Liver (tissue), 9 donors: Measurements from ENCODE around the gene MTCH2. TPM values are rescaled to one million over a fixed set of nuclear protein-coding genes. Genes with fewer than 3 reads are reported as not detected.
A peak's percentile ranks its signal among the peaks of the same experiment; 100 is the strongest.

Experiments
- DNase-seq: peaks from one replicate; pipeline ENCODE4 v3.0.0-alpha.2; 2017; ENCODE audit warnings: low spot score
- H3K27ac ChIP-seq, 2 donors: one replicate each; pipeline ENCODE4 v1.7.0; 2013; ENCODE audit warnings: inconsistent platforms in 2 of 2, low read length in 2 of 2, control low read depth in 1 of 2, low read depth in 1 of 2, mild to moderate bottlenecking in 1 of 2
- H3K27me3 ChIP-seq, 4 donors: one replicate each; pipeline versions ENCODE4 v1.6.1 to v1.7.0; 2013; ENCODE audit warnings: low read length in 3 of 4, inconsistent platforms in 1 of 4, mild to moderate bottlenecking in 1 of 4, moderate library complexity in 1 of 4; ENCODE audit not compliant: control insufficient read depth in 4 of 4, insufficient read depth in 4 of 4
- H3K36me3 ChIP-seq, 4 donors: one replicate each; pipeline versions ENCODE4 v1.6.1 to v1.7.0; 2013; ENCODE audit warnings: low read length in 3 of 4, mild to moderate bottlenecking in 3 of 4, low read depth in 1 of 4, moderate library complexity in 1 of 4; ENCODE audit not compliant: control insufficient read depth in 4 of 4, insufficient read depth in 3 of 4
- H3K4me1 ChIP-seq, 4 donors: one replicate each; pipeline versions ENCODE4 v1.6.1 to v1.7.0; 2013; ENCODE audit warnings: low read length in 3 of 4, mild to moderate bottlenecking in 3 of 4, moderate library complexity in 1 of 4; ENCODE audit not compliant: control insufficient read depth in 4 of 4, insufficient read depth in 4 of 4
- H3K4me3 ChIP-seq, 3 donors: one replicate each; pipeline versions ENCODE4 v1.6.1 to v1.7.0; 2013; ENCODE audit warnings: low read length in 3 of 3, control low read depth in 1 of 3, low read depth in 1 of 3, mild to moderate bottlenecking in 1 of 3
- H3K9ac ChIP-seq, 2 donors: one replicate each; pipeline ENCODE4 v1.7.0; 2013; ENCODE audit warnings: low read length in 2 of 2, mild to moderate bottlenecking in 2 of 2, moderate library complexity in 2 of 2, control low read depth in 1 of 2, low read depth in 1 of 2
- H3K9me3 ChIP-seq, 4 donors: one replicate each; pipeline versions ENCODE4 v1.6.1 to v1.7.0; 2013; ENCODE audit warnings: low read length in 3 of 4; ENCODE audit not compliant: control insufficient read depth in 4 of 4
- ATF3 ChIP-seq: IDR thresholded peaks from 2 replicates; pipeline ENCODE4 v1.6.1; 2016; ENCODE audit warnings: antibody characterized with exemption
- EGR1 ChIP-seq, 2 donors: IDR thresholded peaks; 2 replicates each; pipeline ENCODE4 v1.6.1; 2016 to 2018; ENCODE audit warnings: antibody characterized with exemption in 2 of 2, low read depth in 2 of 2
- FOXA1 ChIP-seq: IDR thresholded peaks from 2 replicates; pipeline ENCODE4 v1.6.1; 2016; ENCODE audit warnings: antibody characterized with exemption
- FOXA2 ChIP-seq: IDR thresholded peaks from 2 replicates; pipeline ENCODE4 v1.6.1; 2016; ENCODE audit warnings: antibody characterized with exemption
- GABPA ChIP-seq, 2 donors: IDR thresholded peaks in 1 of 2; conservative IDR thresholded peaks in 1 of 2; 2 replicates each; pipeline ENCODE4 v1.6.1; 2016; ENCODE audit warnings: antibody characterized with exemption in 2 of 2, mild to moderate bottlenecking in 1 of 2, moderate library complexity in 1 of 2
- HNF4A ChIP-seq, 2 donors: conservative IDR thresholded peaks; 2 replicates each; pipeline ENCODE4 v1.6.1; 2016; ENCODE audit warnings: antibody characterized with exemption in 2 of 2, mild to moderate bottlenecking in 2 of 2
- HNF4G ChIP-seq: IDR thresholded peaks from 2 replicates; pipeline ENCODE4 v1.6.1; 2016; ENCODE audit warnings: antibody characterized with exemption
- JUND ChIP-seq, 2 donors: IDR thresholded peaks; 2 replicates each; pipeline ENCODE4 v1.6.1; 2016; ENCODE audit warnings: antibody characterized with exemption in 2 of 2
- MAX ChIP-seq: IDR thresholded peaks from 2 replicates; pipeline ENCODE4 v1.6.1; 2016; ENCODE audit warnings: antibody characterized with exemption
- NR2F2 ChIP-seq: IDR thresholded peaks from 2 replicates; pipeline ENCODE4 v1.6.1; 2016; ENCODE audit warnings: antibody characterized with exemption
- REST ChIP-seq: IDR thresholded peaks from 2 replicates; pipeline ENCODE4 v1.6.1; 2016; ENCODE audit warnings: antibody characterized with exemption, mild to moderate bottlenecking
- RXRA ChIP-seq, 2 donors: IDR thresholded peaks; 2 replicates each; pipeline ENCODE4 v1.6.1; 2017 to 2018; ENCODE audit warnings: antibody characterized with exemption in 2 of 2, mild to moderate bottlenecking in 1 of 2
- SP1 ChIP-seq: IDR thresholded peaks from 2 replicates; pipeline ENCODE4 v1.6.1; 2018; ENCODE audit warnings: antibody characterized with exemption, mild to moderate bottlenecking
- TAF1 ChIP-seq: conservative IDR thresholded peaks from 2 replicates; pipeline ENCODE4 v1.6.1; 2016; ENCODE audit warnings: antibody characterized with exemption, mild to moderate bottlenecking
- WGBS: extraction: QIAGEN DNeasy Blood & Tissue Kit; methylation state at CpG from one replicate; pipeline ENCODE4 v1.1.7; 2013; 5-methylcytosine and 5-hydroxymethylcytosine counted together
- polyA plus RNA-seq, 2 donors: library from polyadenylated mRNA; stranded (reverse) in 1 of 2; unstranded in 1 of 2; fragments of 200-250 nt in 1 of 2; fragments of >200 nt in 1 of 2; fragmentation: Nextera tagmentation in 1 of 2; extraction: Ambion mirVana in 1 of 2; gene quantifications; one replicate each; pipeline versions ENCODE4 v1.2.1 to v1.2.3, GENCODE V29; 2013 to 2015
- total RNA-seq, 2 donors: library from RNA; depleted of rRNA; stranded (reverse); fragments of >200 nt; gene quantifications; one replicate each; pipeline ENCODE4 v1.2.3, GENCODE V29; 2014
- donor health status: healthy.
- donor health status: healthy.
- donor health status: healthy.
- donor health status: healthy.
- donor health status: healthy.

MTCH2 gene
- total and polyA plus RNA-seq, 4 donors: 62.5 to 304 (median 126) TPM

- no peak overlapping the region for H3K9ac ChIP-seq
- H3K9me3 ChIP-seq: no peaks in the 10 kb centered on the region
- peak overlapping the region in 1 of 2 donors; percentile 2 for H3K27ac ChIP-seq
- DNase-seq: no peak
- TF ChIP-seq TAF1: no peak
- no peak for TF ChIP-seq RXRA (IDR thresholded peaks at IDR 0.05)
- no peak for TF ChIP-seq HNF4G
- TF ChIP-seq MAX: no peak
- no peak for TF ChIP-seq FOXA1
- TF ChIP-seq ATF3: no peak
- no peak for TF ChIP-seq REST
- TF ChIP-seq GABPA (IDR thresholded peaks at IDR 0.05 in 1 of 2, conservative IDR thresholded peaks at IDR 0.05 in 1 of 2): no peak
- no peaks in the 10 kb centered on the region for H3K27me3 ChIP-seq
- no peak overlapping the region for H3K4me3 ChIP-seq
- 93% methylated on average over 1 of the region's 1 CpG for WGBS
- peaks cover 3 to 30% (median 25%) of the 10 kb centered on the region in 4 donors for H3K4me1 ChIP-seq
- peaks cover 0 to 15% (median 4%) of the 10 kb centered on the region in 4 donors for H3K36me3 ChIP-seq
These were observed 70.5 kb downstream of the MTCH2 start for GRCh38 chr11:47571895-47572294.

GRCh38 chr11:47571357-47571729 lies 71.0 kb downstream of the MTCH2 start:
- Histone ChIP-seq H3K27ac (no peak overlapping the region), H3K36me3 (peaks cover 0 to 15% (median 4%) of the 10 kb centered on the region in 4 donors), H3K27me3 (no peaks in the 10 kb centered on the region), H3K4me3 (no peak overlapping the region), H3K4me1 (peaks cover 3 to 35% (median 27%) of the 10 kb centered on the region in 4 donors), H3K9me3 (no peaks in the 10 kb centered on the region), H3K9ac (no peak overlapping the region)
- DNase-seq: no peak
- 95% methylated on average over 4 of the region's 4 CpGs for WGBS
- TF ChIP-seq HNF4A (conservative IDR thresholded peaks at IDR 0.05): no peak

GRCh38 chr11:47570651-47571356 lies 71.6 kb downstream of the MTCH2 start:
- H3K36me3 ChIP-seq: peaks cover 0 to 15% (median 4%) of the 10 kb centered on the region in 4 donors
- H3K27ac ChIP-seq: no peak overlapping the region
- H3K9me3 ChIP-seq: no peaks in the 10 kb centered on the region
- 88% methylated on average over 3 of the region's 3 CpGs for WGBS
- no peak overlapping the region for H3K9ac ChIP-seq
- H3K4me3 ChIP-seq: no peak overlapping the region
- no peak for TF ChIP-seq SP1
- no peak for TF ChIP-seq FOXA1
- TF ChIP-seq JUND (IDR thresholded peaks at IDR 0.05): no peak
- TF ChIP-seq HNF4G: no peak
- TF ChIP-seq ATF3: no peak
- no peak for TF ChIP-seq GABPA (IDR thresholded peaks at IDR 0.05 in 1 of 2, conservative IDR thresholded peaks at IDR 0.05 in 1 of 2)
- TF ChIP-seq EGR1 (IDR thresholded peaks at IDR 0.05; ENCODE audit: low read depth in 2 of 2): no peak
- TF ChIP-seq HNF4A (conservative IDR thresholded peaks at IDR 0.05): no peak
- no peak for TF ChIP-seq NR2F2
- no peak for TF ChIP-seq FOXA2
- H3K27me3 ChIP-seq: no peaks in the 10 kb centered on the region
- no peak for DNase-seq
- peaks cover 3 to 36% (median 29%) of the 10 kb centered on the region in 4 donors for H3K4me1 ChIP-seq
